Stimulated activated CD4-positive, alpha-beta T cell treated with anti-CD3 and anti-CD28 coated beads, Interleukin-12 subunit alpha, Interleukin-12 subunit beta, amount 100 ng/mL, for 24 hours (primary cell): ENCODE measurements around the gene ZSCAN22.
"Not testable (repeated sequence)": the region's sequence is repeated elsewhere in the genome, so short reads cannot be mapped to it uniquely, and the experiment has no call there.

Experiments
- DNase-seq, 2 experiments: peaks; one replicate each; pipeline ENCODE4 v3.0.0-alpha.2; 2020; ENCODE audit warnings: low read depth in 2 of 2

ZSCAN22 gene

GRCh38 chr19:58372311-58373133 is 45.7 kb downstream of the ZSCAN22 start:
- no peak for DNase-seq

- no peak for DNase-seq
These were observed 47.4 kb downstream of the ZSCAN22 start for GRCh38 chr19:58374200-58374599.

GRCh38 chr19:58376724-58377123 is 49.9 kb downstream of the ZSCAN22 start:
- not testable (repeated sequence) for DNase-seq

- DNase-seq: no peak
These were observed 52.5 kb downstream of the ZSCAN22 start for GRCh38 chr19:58379246-58379645.

GRCh38 chr19:58380037-58380661 is 53.4 kb downstream of the ZSCAN22 start:
- DNase-seq: no peak

GRCh38 chr19:58380662-58381459 is 54.1 kb downstream of the ZSCAN22 start, which contains the start of gene ZNF837:
ZNF837 (minus strand) TSS chr19:58381030; CDS start chr19:58369332, 11,698 bp downstream.
- DNase-seq: peak; percentile 94 to 95

GRCh38 chr19:58381460-58382212 is 54.8 kb downstream of the ZSCAN22 start:
- DNase-seq: no peak

- no peak for DNase-seq
These were observed 56.3 kb downstream of the ZSCAN22 start for GRCh38 chr19:58382997-58383603.

- no peak for DNase-seq
These were observed 58.6 kb downstream of the ZSCAN22 start for GRCh38 chr19:58385313-58385890.

- peak in 1 of 2 experiments; percentile 25 for DNase-seq
These were observed 59.2 kb downstream of the ZSCAN22 start for GRCh38 chr19:58385891-58386575.

GRCh38 chr19:58386576-58387337 is 60.0 kb downstream of the ZSCAN22 start, which contains the start of gene RPS5:
RPS5 (plus strand) TSS chr19:58387269; CDS start chr19:58388138, 869 bp downstream.
- DNase-seq: peak; percentile 89 to 90

GRCh38 chr19:58387338-58388174 is 60.8 kb downstream of the ZSCAN22 start:
- no peak for DNase-seq

GRCh38 chr19:58388175-58388526 is 61.4 kb downstream of the ZSCAN22 start:
- DNase-seq: no peak
